HG03354 (cell line): Measurements from ENCODE around the gene KCNAB2.
"Not testable (repeated sequence)": the region's sequence is repeated elsewhere in the genome, so short reads cannot be mapped to it uniquely, and the experiment has no call there.

Experiments used
- ATAC-seq: cut with Tn5 transposase; IDR thresholded peaks from one replicate; pipeline ENCODE4 v1.9.1; 2021; ENCODE audit warnings: mild to moderate bottlenecking; ENCODE audit not compliant: unreplicated experiment, poor library complexity, severe bottlenecking

The KCNAB2 gene

DNA sequence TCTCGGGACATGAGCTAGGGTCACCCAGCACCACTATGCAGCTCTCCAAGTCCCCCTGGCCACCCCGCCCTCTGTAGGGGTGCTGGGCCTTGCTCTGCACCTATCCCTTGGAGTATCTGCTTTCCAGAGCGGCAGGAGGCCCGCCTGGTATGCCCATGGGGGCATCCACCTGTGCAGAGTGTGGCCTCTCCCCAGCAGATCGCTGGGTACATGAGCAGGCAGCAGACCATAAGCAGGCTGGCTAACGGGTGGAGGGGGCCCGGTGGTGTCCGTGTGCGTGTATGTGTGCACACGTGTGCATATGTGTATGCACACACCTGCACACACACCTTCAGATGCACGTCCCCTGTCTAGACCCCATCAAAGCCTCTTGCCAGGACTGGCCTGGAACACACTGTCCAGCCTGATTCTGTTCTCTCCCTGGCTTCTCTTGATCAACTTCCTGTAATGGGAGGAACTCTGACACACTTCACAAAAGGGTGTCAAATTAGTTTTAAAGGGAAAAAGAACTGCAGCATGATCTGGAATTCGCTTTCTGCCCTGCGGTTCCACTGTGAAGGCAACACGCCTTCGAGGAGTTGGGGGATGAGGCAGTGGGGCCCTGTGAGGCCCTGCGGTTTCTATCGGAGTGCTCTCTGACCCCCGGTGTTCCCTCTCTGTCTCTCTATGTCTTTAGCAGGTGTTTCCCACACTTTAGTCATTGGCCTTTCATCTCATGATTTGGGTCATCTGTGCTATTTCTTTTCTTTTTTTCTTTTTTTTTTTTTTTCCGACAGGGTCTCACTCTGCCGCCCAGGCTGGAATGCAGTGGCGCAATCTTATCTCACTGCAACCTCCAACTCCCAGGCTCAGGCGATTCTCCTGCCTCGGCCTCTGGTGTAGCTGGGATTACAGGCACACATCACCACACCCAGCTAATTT is 36.3 kb upstream of the KCNAB2 start:
- ATAC-seq, result no peak

DNA sequence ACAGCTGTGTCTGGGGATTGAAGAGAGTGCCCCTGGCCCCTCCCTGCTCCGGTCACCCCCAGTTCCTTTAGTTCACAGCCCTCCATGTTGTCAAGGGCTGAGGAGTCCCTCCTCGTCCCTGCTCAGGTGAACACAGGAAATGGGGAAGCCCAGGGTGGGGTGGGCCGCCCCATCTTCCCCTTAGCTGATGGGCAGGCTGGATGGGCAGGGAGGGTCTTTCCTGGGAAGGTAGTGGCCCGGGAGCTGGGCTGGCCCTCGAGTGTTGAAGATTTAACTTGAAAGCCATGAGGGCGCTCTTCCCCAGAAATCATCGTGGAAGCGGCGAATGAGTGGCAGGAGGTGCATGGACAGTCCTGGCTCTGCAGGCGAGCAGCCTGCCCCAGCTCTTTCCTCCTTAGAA is 35.1 kb upstream of the KCNAB2 start:
- ATAC-seq, result no peak

- ATAC-seq, result no peak
These were observed 34.3 kb upstream of the KCNAB2 start for GRCh38 chr1:6011161-6011945.

- ATAC-seq, result no peak
These were observed 33.8 kb upstream of the KCNAB2 start for GRCh38 chr1:6011946-6012258.

GRCh38 chr1:6012529-6013318 is 33.0 kb upstream of the KCNAB2 start:
- ATAC-seq, result no peak

DNA sequence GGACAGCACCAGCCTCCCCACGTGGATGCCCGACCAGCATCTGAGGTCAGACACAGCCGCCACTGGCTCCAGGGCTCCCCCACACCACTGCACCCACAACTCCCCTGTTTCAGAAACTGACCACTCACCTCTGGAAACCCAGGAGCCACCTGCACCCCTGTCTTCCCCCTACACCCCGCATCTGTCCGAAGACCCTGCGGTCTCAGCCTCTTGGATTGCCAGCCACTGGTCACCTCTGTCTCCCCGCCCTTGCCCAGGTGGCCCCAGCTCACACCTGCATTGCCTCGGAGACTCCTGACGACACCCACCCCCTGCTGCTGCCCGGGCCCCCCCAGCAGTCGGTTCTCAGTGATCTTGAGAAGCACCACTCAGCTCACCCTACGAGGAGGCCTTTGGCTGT is 32.2 kb upstream of the KCNAB2 start:
- no peak for ATAC-seq

GRCh38 chr1:6014130-6014999 is 31.3 kb upstream of the KCNAB2 start:
- no peak for ATAC-seq

DNA sequence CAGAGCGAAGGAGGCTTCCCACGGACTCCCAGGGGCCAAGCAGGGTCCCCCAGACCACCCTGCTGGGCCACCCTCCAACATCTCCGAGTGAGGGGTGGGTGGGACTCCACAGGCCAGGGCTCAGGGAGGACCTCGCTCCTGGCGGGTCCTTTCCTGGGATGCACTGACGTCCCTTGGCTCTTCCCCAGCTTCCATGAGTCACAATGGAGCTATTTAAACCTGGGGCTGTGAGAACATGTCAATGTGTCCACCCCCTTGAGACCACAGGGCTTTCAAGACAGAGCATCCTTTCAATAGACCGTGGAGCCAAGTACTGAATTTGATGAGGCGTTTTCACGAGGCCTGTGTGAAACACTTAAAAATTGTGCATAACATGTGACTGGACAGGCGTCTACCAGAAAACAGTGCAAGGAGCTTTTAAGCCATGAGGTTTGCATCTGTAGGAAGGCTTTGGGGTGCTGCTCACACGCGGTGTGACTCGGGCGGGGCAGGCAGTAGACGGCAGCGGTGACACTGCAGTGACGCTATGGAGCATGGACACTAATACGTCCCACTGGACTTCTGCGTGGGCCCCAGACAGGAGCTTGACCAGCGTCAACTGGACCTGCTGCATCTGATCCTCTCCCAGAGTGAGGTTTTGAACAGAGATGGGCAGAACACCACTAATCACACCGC is 29.4 kb upstream of the KCNAB2 start:
- no peak for ATAC-seq

GRCh38 chr1:6017654-6018053 is 28.0 kb upstream of the KCNAB2 start:
- not testable (repeated sequence) for ATAC-seq

DNA sequence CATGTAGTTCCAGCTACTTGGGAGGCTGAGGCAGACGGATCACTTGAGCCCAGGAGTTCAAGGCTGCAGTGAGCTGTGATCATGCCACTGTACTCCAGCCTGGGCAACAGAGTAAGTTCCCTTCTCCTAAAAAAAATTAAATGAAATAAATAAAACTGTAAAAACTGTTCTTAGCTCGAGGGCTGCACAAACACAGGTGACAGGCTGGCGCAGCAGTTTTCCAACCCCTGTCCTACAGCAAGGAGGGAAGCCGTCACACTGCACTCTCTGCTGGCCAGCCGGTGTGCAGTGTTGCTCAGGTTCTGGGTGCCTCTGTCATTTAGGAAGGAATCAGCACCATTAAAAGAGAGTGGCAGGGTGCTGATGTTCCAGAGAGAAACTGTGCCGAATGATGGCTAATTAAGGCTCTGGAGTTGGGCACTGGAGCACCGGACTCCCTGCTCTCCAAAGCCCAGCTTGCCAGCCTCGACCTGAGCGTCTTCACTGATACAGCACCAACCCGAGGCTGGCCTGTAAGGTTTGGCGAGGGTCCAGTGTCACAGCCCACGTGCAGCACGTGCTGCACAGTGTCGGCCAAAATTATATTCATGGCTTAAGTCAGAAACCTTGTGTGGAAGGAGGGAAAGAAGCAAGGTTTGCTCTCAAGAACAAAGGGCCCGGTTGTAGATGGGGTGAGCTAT is 26.4 kb upstream of the KCNAB2 start:
- no peak for ATAC-seq

DNA sequence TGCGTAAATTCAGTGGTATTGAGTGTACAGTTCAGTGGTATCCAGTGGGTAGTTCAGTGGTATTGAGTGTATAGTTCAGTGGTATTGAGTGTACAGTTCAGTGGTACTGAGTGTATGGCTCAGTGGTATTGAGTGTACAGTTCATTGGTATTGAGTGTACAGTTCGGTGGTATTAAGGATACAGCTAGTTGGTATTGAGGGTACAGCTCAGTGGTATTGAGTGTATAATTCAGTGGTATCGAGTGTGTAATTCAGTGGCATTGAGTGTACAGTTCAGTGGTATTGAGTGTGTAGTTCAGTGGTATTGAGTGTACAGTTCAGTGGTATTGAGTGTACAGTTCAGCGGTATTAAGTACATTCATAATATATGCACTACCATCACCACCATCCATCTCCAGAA is 23.5 kb upstream of the KCNAB2 start:
- ATAC-seq, result no peak

DNA sequence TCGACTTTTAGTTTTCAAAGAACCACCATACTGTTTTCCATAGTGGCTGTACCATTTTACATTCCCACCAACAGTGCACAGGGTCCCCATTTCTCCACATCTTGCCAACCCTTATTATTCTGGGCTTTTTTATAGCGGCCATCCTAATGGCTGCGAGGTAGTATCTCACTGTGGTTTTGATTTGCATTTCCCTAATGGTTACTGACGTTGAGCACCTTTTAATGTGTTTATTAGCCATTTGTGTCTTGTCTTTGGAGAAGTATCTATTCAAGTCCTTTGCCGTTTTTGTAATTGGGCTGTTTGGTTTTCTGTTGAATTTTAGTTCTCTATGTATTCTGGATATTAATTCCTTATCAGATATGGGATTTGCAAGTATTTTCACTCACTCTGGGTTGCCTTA is 22.3 kb upstream of the KCNAB2 start:
- no peak for ATAC-seq

DNA sequence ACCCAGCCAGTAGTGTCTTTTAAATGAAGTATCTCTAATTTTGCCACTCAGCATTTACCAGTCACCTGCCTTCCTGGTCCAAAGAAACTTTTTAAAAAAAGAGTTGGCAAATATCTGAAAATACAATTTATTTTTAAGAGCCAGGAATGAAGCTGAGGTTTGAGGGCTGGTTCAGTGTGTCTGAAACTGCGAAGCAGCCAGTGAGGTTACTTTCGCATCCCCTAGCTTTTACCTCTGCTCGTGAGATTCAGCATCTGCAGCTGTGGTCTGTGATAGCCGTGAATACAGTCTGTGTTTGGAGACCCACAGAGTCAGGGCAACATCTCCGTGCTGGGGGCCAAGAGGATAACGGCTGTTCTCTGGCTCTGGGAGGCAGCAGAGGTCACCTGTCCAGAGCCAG is 21.3 kb upstream of the KCNAB2 start:
- ATAC-seq, result no peak

DNA sequence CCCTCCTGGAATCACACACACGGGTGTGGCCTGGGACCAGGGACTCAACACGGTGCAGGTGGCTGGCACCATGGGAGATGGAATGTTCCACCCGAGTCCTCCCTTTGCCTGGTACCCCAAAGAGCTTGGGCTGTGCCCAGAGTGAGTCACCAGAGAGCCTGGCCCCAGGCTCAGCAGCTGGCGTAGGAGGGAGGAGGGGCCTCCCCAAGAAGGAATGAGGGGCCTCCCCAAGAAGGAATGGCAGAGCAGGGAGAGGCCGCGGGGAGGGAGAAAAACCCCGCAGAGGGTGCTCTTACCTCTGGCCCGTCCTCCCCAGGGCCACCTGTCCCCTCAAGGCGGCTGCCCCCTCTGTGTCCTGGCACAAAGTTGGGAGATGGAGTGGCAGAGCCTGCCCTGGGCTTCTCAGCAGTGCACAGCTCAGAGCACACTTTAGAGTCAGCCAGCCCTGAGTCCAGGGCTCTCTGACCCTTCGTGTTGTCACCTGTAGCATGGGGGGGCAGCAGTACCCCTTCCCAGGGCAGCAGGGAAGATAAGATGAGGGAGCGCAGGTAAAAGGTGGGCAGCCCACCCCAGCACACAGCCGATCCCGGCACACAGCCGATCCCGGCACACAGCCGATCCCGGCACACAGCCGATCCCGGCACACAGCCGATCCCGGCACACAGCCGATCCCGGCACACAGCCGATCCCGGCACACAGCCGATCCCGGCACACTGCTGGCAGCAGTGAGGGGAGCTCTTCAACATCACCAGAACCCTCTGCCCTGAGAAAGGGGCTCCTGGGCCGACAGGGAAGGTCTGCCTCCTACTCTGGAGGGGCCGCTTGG is 20.2 kb upstream of the KCNAB2 start:
- no peak for ATAC-seq

GRCh38 chr1:6026095-6026809 is 19.4 kb upstream of the KCNAB2 start:
- peak; percentile 78 for ATAC-seq

DNA sequence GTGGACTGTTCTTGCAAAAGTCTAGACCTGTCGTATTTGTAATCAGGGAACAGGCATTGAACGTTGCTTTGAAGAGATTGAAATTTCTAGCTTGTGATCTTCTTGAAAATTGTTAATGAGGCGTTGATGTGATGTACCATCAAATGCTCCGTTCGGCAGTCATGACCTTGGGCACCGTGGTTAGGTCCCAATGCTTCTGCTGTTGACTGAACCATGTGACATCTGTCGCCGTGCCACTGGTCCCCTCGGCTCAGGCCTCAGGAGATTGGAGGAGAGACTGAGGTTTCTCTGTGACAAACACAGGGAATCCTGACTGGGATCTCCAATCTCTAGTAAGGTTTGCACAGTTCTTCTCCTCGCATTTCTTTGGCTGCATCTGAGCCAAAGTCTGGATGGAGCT is 18.1 kb upstream of the KCNAB2 start:
- no peak for ATAC-seq
